HepG2 (cell line): ENCODE results near the gene NR2F1-AS1.

ENCODE experiments used
- AFF4 ChIP-seq: sonication (generic); formaldehyde crosslinking; IDR thresholded peaks from 2 replicates; pipeline ENCODE4 v1.4.0; 2020; ENCODE audit warnings: missing genetic modification reagents
- BRCA1 ChIP-seq: sonication (generic); formaldehyde crosslinking; IDR thresholded peaks from 2 replicates; pipeline ENCODE4 v1.4.0; 2020; ENCODE audit warnings: missing genetic modification reagents
- CBX5 ChIP-seq: sonication (generic); formaldehyde crosslinking; IDR thresholded peaks from 2 replicates; pipeline ENCODE4 v1.4.0; 2020; ENCODE audit warnings: missing genetic modification reagents, borderline replicate concordance
- CTCF ChIP-seq: sonication (generic); formaldehyde crosslinking; IDR thresholded peaks from 2 replicates; pipeline ENCODE4 v1.5.0; 2020; ENCODE audit warnings: mild to moderate bottlenecking, missing genetic modification reagents, moderate library complexity
- EZH2 ChIP-seq: conservative IDR thresholded peaks from 2 replicates; pipeline ENCODE4 v1.6.1; 2012; ENCODE audit warnings: mild to moderate bottlenecking, low read depth, low read length, moderate library complexity
- HNF4G ChIP-seq, 2 experiments: sonication (generic) in 1 of 2; formaldehyde crosslinking in 1 of 2; IDR thresholded peaks; 2 replicates each; pipeline versions ENCODE4 v1.4.0 to v1.6.1; 2011 to 2020; ENCODE audit warnings: borderline replicate concordance in 2 of 2, low read depth in 2 of 2, mild to moderate bottlenecking in 2 of 2, low read length in 1 of 2, missing genetic modification reagents in 1 of 2, moderate library complexity in 1 of 2
- LBX2 ChIP-seq: sonication (generic); formaldehyde crosslinking; IDR thresholded peaks from 2 replicates; pipeline ENCODE4 v1.5.0; 2020; ENCODE audit warnings: missing genetic modification reagents, mild to moderate bottlenecking, borderline replicate concordance
- MIER2 ChIP-seq: IDR thresholded peaks from 2 replicates; pipeline ENCODE4 v1.6.1; 2016; ENCODE audit warnings: missing biosample characterization, missing genetic modification reagents
- MNT ChIP-seq: fragments of 450-650 bp; IDR thresholded peaks from 2 replicates; pipeline ENCODE4 v1.6.1; 2016
- POLR2AphosphoS5 ChIP-seq: IDR thresholded peaks from 2 replicates; pipeline ENCODE4 v1.6.1; 2012; ENCODE audit warnings: low read depth, low read length
- TRAFD1 ChIP-seq: sonication (generic); formaldehyde crosslinking; IDR thresholded peaks from 2 replicates; pipeline ENCODE4 v1.5.1; 2020; ENCODE audit warnings: missing genetic modification reagents, mild to moderate bottlenecking, borderline replicate concordance
- ZNF101 ChIP-seq: sonication (generic); formaldehyde crosslinking; IDR thresholded peaks from 2 replicates; pipeline ENCODE4 v1.4.0; 2020; ENCODE audit warnings: mild to moderate bottlenecking, low read depth, missing genetic modification reagents, borderline replicate concordance
- ZNF232 ChIP-seq: sonication (generic); formaldehyde crosslinking; IDR thresholded peaks from 2 replicates; pipeline ENCODE4 v1.4.0; 2020; ENCODE audit warnings: missing genetic modification reagents, borderline replicate concordance
- ZNF740 ChIP-seq: sonication (generic); formaldehyde crosslinking; IDR thresholded peaks from 2 replicates; pipeline ENCODE4 v1.4.0; 2020; ENCODE audit warnings: missing genetic modification reagents

GRCh38 chr5:93423300-93423699 lies 157.7 kb downstream of the NR2F1-AS1 start:
- TF ChIP-seq CTCF (CRISPR knock-in tag) (no peak), ZNF232 (CRISPR knock-in tag) (no peak), LBX2 (CRISPR knock-in tag) (no peak), MNT (no peak), BRCA1 (no peak), ZNF740 (CRISPR knock-in tag) (no peak), EZH2 (no peak), HNF4G (IDR thresholded peaks at IDR 0.05; ENCODE audit: borderline replicate concordance, low read depth, low read length) (no peak), HNF4G (CRISPR knock-in tag; IDR thresholded peaks at IDR 0.05; ENCODE audit: borderline replicate concordance, low read depth) (no peak), CBX5 (CRISPR knock-in tag) (no peak), ZNF101 (CRISPR knock-in tag) (no peak), POLR2AphosphoS5 (no peak), MIER2 (CRISPR knock-in tag) (no peak), AFF4 (CRISPR knock-in tag) (no peak), TRAFD1 (CRISPR knock-in tag) (no peak)
